Kidney tubule cell (primary cell): ENCODE measurements around the gene DEFB116.
"Not testable (repeated sequence)": the region's sequence is repeated elsewhere in the genome, so short reads cannot be mapped to it uniquely, and the experiment has no call there.

Experiments used
- DNase-seq: peaks from one replicate; pipeline ENCODE4 v3.0.0-alpha.2; 2018; ENCODE audit warnings: low spot score

The DEFB116 gene

GRCh38 chr20:31308535-31309162 is at the start of gene DEFB116:
TSS of gene DEFB116 (minus strand) at chr20:31308585. CDS start at chr20:31308585, 0 bp downstream.
- no peak for DNase-seq

- no peak for DNase-seq
Measured at GRCh38 chr20:31355981-31356380, 47.6 kb upstream of the DEFB116 start.

- no peak for DNase-seq
Measured at GRCh38 chr20:31341470-31341869, 33.1 kb upstream of the DEFB116 start.

- no peak for DNase-seq
Measured at GRCh38 chr20:31330893-31331292, 22.5 kb upstream of the DEFB116 start.

GRCh38 chr20:31322504-31322903 is 14.1 kb upstream of the DEFB116 start:
- DNase-seq: no peak

GRCh38 chr20:31284964-31285363 is 23.4 kb downstream of the DEFB116 start:
- not testable (repeated sequence) for DNase-seq

GRCh38 chr20:31278178-31278577 is 30.2 kb downstream of the DEFB116 start:
- DNase-seq: no peak

GRCh38 chr20:31274441-31274840 is 33.9 kb downstream of the DEFB116 start:
- DNase-seq: no peak

GRCh38 chr20:31260326-31260932 is 48.0 kb downstream of the DEFB116 start:
- peak; percentile 5 for DNase-seq

GRCh38 chr20:31257364-31257763 is 51.0 kb downstream of the DEFB116 start, which contains the start of gene DEFB115:
TSS of gene DEFB115 (plus strand) at chr20:31257664. CDS start at chr20:31257664, 0 bp downstream.
- no peak for DNase-seq

- no peak for DNase-seq
Measured at GRCh38 chr20:31256959-31257358, 51.4 kb downstream of the DEFB116 start.
